HEK293T (cell line): ENCODE data around the gene TEX11.
"Not testable (repeated sequence)": the region's sequence is repeated elsewhere in the genome, so short reads cannot be mapped to it uniquely, and the experiment has no call there.

Experiments used
- CTCF ChIA-PET: fragments of 350-600 bp; formaldehyde crosslinking; extraction: SDS; loops from one replicate; lab custom pipeline; 2021; ENCODE audit warnings: antibody characterized with exemption, inconsistent platforms; lab: Yijun Ruan, JAX
- POLR2A ChIA-PET: fragments of 350-600 bp; formaldehyde crosslinking; extraction: SDS; loops from one replicate; lab custom pipeline; 2020; ENCODE audit warnings: antibody characterized with exemption, inconsistent platforms; lab: Yijun Ruan, JAX
- DNase-seq: peaks from one replicate; pipeline ENCODE4 v3.0.0; 2012; ENCODE audit warnings: mixed read lengths; ENCODE audit errors: extremely low spot score
- ARNT ChIP-seq: fragments of 450-650 bp; IDR thresholded peaks from 2 replicates; pipeline ENCODE4 v1.6.1; 2017; ENCODE audit warnings: mild to moderate bottlenecking
- BHLHE40 ChIP-seq: fragments of 450-650 bp; IDR thresholded peaks from 2 replicates; pipeline ENCODE4 v1.6.1; 2016; ENCODE audit warnings: mild to moderate bottlenecking, moderate library complexity, borderline replicate concordance
- CTBP1 ChIP-seq: fragments of 450-650 bp; IDR thresholded peaks from 2 replicates; pipeline ENCODE4 v1.6.1; 2016; ENCODE audit warnings: borderline replicate concordance
- ELF4 ChIP-seq: fragments of 450-650 bp; IDR thresholded peaks from 2 replicates; pipeline ENCODE4 v1.6.1; 2017; ENCODE audit warnings: antibody characterized with exemption
- FOXA1 ChIP-seq: fragments of 450-650 bp; IDR thresholded peaks from 2 replicates; pipeline ENCODE4 v1.6.1; 2016; ENCODE audit warnings: mild to moderate bottlenecking
- FOXK2 ChIP-seq: fragments of 450-650 bp; IDR thresholded peaks from 2 replicates; pipeline ENCODE4 v1.6.1; 2016; ENCODE audit warnings: mild to moderate bottlenecking
- FOXM1 ChIP-seq: fragments of 450-650 bp; IDR thresholded peaks from 2 replicates; pipeline ENCODE4 v1.6.1; 2017; ENCODE audit warnings: mild to moderate bottlenecking, borderline replicate concordance
- HDGF ChIP-seq: fragments of 450-650 bp; IDR thresholded peaks from 2 replicates; pipeline ENCODE4 v1.6.1; 2017; ENCODE audit warnings: antibody characterized with exemption, borderline replicate concordance
- L3MBTL2 ChIP-seq: fragments of 450-650 bp; conservative IDR thresholded peaks from 2 replicates; pipeline ENCODE4 v1.6.1; 2016; ENCODE audit warnings: mild to moderate bottlenecking
- LEF1 ChIP-seq: fragments of 450-650 bp; IDR thresholded peaks from 2 replicates; pipeline ENCODE4 v1.6.1; 2017; ENCODE audit warnings: mild to moderate bottlenecking, borderline replicate concordance
- NFRKB ChIP-seq: fragments of 450-650 bp; IDR thresholded peaks from 2 replicates; pipeline ENCODE4 v1.6.1; 2016; ENCODE audit warnings: mild to moderate bottlenecking, moderate library complexity
- SP1 ChIP-seq: fragments of 450-650 bp; IDR thresholded peaks from 2 replicates; pipeline ENCODE4 v1.6.1; 2017
- SUZ12 ChIP-seq: fragments of 450-650 bp; IDR thresholded peaks from 2 replicates; pipeline ENCODE4 v1.6.1; 2016; ENCODE audit warnings: mild to moderate bottlenecking
- TARDBP ChIP-seq: fragments of 450-650 bp; IDR thresholded peaks from 2 replicates; pipeline ENCODE4 v1.6.1; 2016
- ZNF384 ChIP-seq: fragments of 450-650 bp; IDR thresholded peaks from 2 replicates; pipeline ENCODE4 v1.6.1; 2016
- TF ChIP-seq, protein P1 (sequence below): fragments of 450-650 bp; IDR thresholded peaks from 2 replicates; pipeline ENCODE4 v1.6.1; 2016

Gene TEX11

DNA sequence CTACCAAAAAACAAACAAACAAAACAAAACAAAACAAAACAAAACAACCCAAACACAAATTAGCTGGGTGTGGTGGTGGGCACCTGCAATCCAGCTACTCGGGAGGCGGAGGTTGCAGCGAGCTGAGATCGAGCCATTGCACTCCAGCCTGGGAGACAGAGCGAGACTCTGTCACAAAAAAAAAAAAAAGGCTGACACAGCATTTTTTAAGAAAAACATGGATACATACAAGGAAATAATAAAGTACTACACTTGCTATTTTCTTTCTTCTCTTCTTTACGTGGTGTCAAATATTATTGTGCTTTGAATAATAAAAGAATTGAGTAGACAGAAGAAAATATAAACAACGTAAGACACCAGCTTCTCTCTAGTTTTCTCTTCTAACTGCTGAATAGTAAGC is 73.9 kb downstream of the TEX11 start:
- CTCF ChIA-PET = interaction anchor here (0.6 kb wide), 1 partner anchor 25 kb away, joined by 4 read pairs; no protein-coding TSS in a partner anchor
- TF ChIP-seq FOXK2 (no peak), TARDBP (no peak), NFRKB (no peak), FOXA1 (no peak), L3MBTL2 (no peak), HDGF (no peak), SP1 (no peak)
- POLR2A ChIA-PET = no interaction called here
- no peak for DNase-seq

DNA sequence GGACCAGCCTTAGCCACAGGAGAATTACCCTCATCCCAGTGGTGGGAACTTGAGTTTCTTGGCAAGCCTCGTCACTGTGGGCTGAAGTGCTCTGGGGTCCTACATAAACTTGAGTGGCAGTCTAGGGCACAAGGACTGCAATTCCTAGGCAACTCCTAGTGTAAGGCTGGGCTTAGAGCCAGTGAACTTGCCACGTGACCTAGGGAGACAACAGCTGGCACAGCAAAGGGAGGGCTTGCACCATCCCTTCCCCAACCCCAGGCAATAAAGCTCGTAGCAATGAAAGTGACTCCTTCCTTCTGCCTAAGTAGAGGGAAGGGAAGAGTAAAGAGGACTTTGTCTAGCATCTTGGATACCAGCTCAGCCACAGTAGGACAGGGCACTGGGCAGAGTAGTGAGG is 81.8 kb downstream of the TEX11 start:
- DNase-seq = no peak
- ChIA-PET POLR2A (no interaction called here), CTCF (no interaction called here)
- TF ChIP-seq L3MBTL2 (no peak), BHLHE40 (no peak), SP1 (no peak), FOXK2 (no peak), ELF4 (no peak), ZNF384 (no peak), FOXM1 (no peak), CTBP1 (no peak), ARNT (no peak), TARDBP (no peak), NFRKB (no peak), HDGF (no peak), LEF1 (no peak), SUZ12 (no peak), FOXA1 (no peak)
- TF ChIP-seq, protein P1, sequence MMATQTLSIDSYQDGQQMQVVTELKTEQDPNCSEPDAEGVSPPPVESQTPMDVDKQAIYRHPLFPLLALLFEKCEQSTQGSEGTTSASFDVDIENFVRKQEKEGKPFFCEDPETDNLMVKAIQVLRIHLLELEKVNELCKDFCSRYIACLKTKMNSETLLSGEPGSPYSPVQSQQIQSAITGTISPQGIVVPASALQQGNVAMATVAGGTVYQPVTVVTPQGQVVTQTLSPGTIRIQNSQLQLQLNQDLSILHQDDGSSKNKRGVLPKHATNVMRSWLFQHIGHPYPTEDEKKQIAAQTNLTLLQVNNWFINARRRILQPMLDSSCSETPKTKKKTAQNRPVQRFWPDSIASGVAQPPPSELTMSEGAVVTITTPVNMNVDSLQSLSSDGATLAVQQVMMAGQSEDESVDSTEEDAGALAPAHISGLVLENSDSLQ = no peak

DNA sequence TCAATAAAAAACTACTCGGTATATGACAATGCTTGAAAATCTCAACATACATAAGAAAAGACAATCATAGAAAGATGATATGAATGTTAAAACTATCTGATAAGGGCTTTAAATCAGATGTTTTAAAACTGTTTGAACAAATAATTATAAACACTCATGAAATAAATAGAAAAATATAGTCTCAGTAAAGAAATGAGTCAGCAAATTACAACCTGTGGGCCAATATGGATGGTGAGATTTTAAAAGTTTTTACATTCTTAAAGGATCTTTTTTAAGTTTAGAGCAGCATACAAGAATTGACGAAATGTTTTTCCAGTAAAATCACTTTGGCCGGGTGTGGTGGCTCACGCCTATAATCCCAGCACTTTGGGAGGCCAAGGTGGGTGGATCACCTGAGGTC is 83.1 kb downstream of the TEX11 start:
- DNase-seq = no peak
- ChIA-PET CTCF (no interaction called here), POLR2A (no interaction called here)
- TF ChIP-seq ARNT (no peak), FOXA1 (no peak), SP1 (no peak), ELF4 (no peak), NFRKB (no peak), CTBP1 (no peak), FOXM1 (no peak), ZNF384 (no peak), LEF1 (no peak), BHLHE40 (no peak), L3MBTL2 (no peak), SUZ12 (no peak), HDGF (no peak)
- TF ChIP-seq, protein P1 = no peak

DNA sequence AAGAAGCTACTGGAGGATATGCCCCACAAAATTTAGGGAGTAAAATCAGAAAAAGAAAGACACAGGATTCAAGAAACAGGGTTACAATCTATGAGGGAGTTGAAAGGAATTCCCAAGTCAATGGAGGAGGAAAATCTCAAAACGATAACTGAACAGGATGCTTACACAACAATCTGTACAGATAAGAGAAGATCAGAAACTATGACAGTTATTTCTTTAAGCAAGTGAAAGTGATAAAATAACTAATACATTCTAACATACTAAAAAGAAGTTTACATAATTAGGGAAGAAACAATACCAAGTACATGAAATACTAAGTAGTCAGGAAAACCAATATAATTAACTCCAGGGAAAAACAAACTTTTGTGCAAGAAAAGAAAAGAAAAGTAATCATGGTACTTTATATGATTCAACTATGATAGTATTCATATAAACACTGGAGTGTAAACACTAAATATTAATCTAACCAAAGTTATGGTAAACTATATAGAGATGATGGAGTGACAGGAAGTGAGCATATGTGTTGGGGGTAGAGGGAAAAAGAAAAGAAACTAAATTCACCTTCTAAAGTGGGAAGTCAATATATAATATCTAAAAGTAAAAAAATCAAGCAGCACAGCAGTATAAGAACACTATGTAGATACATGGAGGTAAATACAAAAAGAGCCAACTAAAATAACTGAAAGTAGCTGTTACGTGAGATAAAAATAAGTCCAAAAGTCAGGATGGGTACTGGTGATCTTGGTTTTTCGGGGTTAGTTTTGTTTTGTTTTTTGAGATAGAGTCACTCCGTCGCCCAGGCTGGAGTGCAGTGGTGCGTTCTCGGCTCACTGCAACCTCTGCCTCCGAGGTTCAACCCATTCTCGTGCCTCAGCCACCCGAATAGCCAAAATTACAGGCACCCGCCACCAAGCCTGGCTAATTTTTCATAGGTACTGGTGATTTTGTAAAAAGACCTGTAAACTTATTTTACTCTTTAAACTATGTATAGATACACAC is 99.3 kb downstream of the TEX11 start:
- TF ChIP-seq FOXK2 = no peak
- no peak for TF ChIP-seq LEF1
- no peak for TF ChIP-seq CTBP1
- TF ChIP-seq BHLHE40 = no peak
- no peak for TF ChIP-seq L3MBTL2
- TF ChIP-seq TARDBP = no peak
- no peak for TF ChIP-seq FOXA1
- TF ChIP-seq NFRKB = no peak
- TF ChIP-seq ARNT = no peak
- no peak for TF ChIP-seq FOXM1
- TF ChIP-seq ZNF384 = no peak
- no peak for TF ChIP-seq SP1
- no peak for TF ChIP-seq SUZ12
- TF ChIP-seq, protein P1 = no peak
- TF ChIP-seq ELF4 = no peak
- no peak for TF ChIP-seq HDGF
- DNase-seq = no peak
- POLR2A ChIA-PET = no interaction called here
- CTCF ChIA-PET = no interaction called here

DNA sequence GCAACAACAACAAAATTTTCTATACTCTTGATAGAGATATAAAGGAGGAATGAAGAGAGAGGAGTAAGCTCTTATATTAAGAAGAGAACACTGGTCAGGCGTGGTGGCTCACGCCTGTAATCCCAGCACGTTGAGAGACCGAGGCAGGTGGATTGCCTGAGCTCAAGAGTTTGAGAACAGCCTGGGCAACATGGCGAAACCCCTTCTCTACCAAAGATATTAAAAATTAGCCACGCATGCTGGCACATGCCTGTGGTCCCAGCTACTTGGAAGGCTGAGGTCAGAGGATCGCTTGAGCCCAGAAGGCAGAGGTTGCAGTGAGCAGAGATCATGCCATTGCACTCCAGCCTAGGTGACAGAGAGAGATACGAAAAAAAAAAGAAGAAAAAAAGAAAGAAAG is 102.4 kb downstream of the TEX11 start:
- no peak for TF ChIP-seq FOXA1
- no peak for TF ChIP-seq FOXK2
- TF ChIP-seq FOXM1 = no peak
- TF ChIP-seq TARDBP = no peak
- TF ChIP-seq, protein P1 = no peak
- no peak for TF ChIP-seq ARNT
- no peak for TF ChIP-seq SUZ12
- no peak for TF ChIP-seq SP1
- no peak for TF ChIP-seq BHLHE40
- TF ChIP-seq HDGF = no peak
- TF ChIP-seq ELF4 = no peak
- TF ChIP-seq NFRKB = no peak
- no peak for TF ChIP-seq L3MBTL2
- TF ChIP-seq CTBP1 = no peak
- no peak for TF ChIP-seq LEF1
- TF ChIP-seq ZNF384 = no peak
- CTCF ChIA-PET = no interaction called here
- POLR2A ChIA-PET = no interaction called here
- DNase-seq = no peak

DNA sequence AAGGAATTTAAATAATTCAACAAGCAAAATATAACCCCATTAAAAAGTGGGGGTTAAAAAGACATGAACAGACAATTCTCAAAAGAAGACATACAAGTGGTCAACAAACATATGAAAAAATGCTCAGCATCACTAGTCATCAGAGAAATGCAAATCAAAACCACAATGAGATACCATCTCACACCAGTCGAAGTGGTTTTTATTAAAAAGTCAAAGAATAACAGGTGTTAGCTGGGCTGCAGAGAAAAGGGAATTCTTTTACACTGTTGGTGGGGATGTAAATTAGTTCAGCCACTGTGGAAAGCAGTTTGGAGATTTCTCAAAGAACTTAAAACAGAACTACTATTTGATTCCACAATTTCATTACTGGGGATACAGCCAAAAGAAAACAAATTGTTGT is 111.8 kb downstream of the TEX11 start:
- DNase-seq, CTCF ChIA-PET, POLR2A ChIA-PET: not testable (repeated sequence)
